Gastroesophageal sphincter (tissue), 4 donors: ENCODE data around the gene BCL6. TPM values are rescaled to one million over a fixed set of nuclear protein-coding genes. Genes with fewer than 3 reads are reported as not detected.

Experiments used
- ATAC-seq: fragments of 150-250 bp; one replicate; pipeline ENCODE4 v1.9.1; 2016; ENCODE audit warnings: mild to moderate bottlenecking, moderate library complexity
- H3K27ac ChIP-seq, 4 donors: fragments of 200-600 bp; sonication (generic) in 3 of 4; 1 replicate in 3 of 4; 2 replicates in 1 of 4; pipeline ENCODE4 v1.5.1; 2016 to 2019
- H3K27me3 ChIP-seq: fragments of 200-600 bp; sonication (generic); one replicate; pipeline ENCODE4 v1.5.1; 2019
- H3K36me3 ChIP-seq, 2 donors: fragments of 200-600 bp; sonication (generic); one replicate each; pipeline ENCODE4 v1.5.1; 2019; ENCODE audit warnings: control low read depth in 1 of 2
- H3K4me1 ChIP-seq, 3 donors: fragments of 200-600 bp; sonication (generic); 1 replicate in 2 of 3; 2 replicates in 1 of 3; pipeline ENCODE4 v1.5.1; 2016 to 2019; ENCODE audit warnings: control low read depth in 2 of 3
- H3K4me3 ChIP-seq, 2 donors: fragments of 200-600 bp; sonication (generic); one replicate each; pipeline ENCODE4 v1.5.1; 2019; ENCODE audit warnings: mild to moderate bottlenecking in 1 of 2, moderate library complexity in 1 of 2
- H3K9me3 ChIP-seq, 3 donors: fragments of 200-600 bp; sonication (generic); one replicate each; pipeline ENCODE4 v1.5.1; 2017 to 2019; ENCODE audit warnings: control low read depth in 2 of 3
- EP300 ChIP-seq: sonication (generic); formaldehyde crosslinking; IDR thresholded peaks from one replicate; pipeline ENCODE4 v1.6.1; 2017; ENCODE audit warnings: antibody characterized with exemption, mild to moderate bottlenecking
- POLR2A ChIP-seq, 2 donors: fragments of 450-650 bp; IDR thresholded peaks; one replicate each; pipeline ENCODE4 v1.6.1; 2017; ENCODE audit warnings: antibody characterized with exemption in 2 of 2, mild to moderate bottlenecking in 2 of 2, moderate library complexity in 1 of 2
- POLR2AphosphoS5 ChIP-seq: sonication (generic); formaldehyde crosslinking; IDR thresholded peaks from one replicate; pipeline ENCODE4 v1.6.1; 2017; ENCODE audit warnings: antibody characterized with exemption
- WGBS, 2 donors: methylation state at CpG; one replicate each; pipeline ENCODE4 v1.1.5; 2018; ENCODE audit warnings: low coverage in 1 of 2; 5-methylcytosine and 5-hydroxymethylcytosine counted together
- total RNA-seq, 4 donors: library from RNA; depleted of rRNA; stranded (reverse); fragments of >200 nt; gene quantifications; one replicate each; pipeline ENCODE4 v1.1.0, GENCODE V29; 2016
- TF ChIP-seq, protein P1 (sequence below), 4 experiments: fragments of 200-600 bp in 2 of 4; fragments of 450-650 bp in 2 of 4; sonication (generic) in 1 of 4; IDR thresholded peaks; one replicate each; pipeline ENCODE4 v1.5.1; 2017 to 2019; ENCODE audit warnings: antibody characterized with exemption in 4 of 4, mild to moderate bottlenecking in 2 of 4, moderate library complexity in 2 of 4

Gene BCL6
- total RNA-seq, 4 donors from 2014 or later, result 60.0 to 146 (median 115) TPM

- peak overlapping the region; percentile 21 to 41 for H3K4me3 ChIP-seq
These were observed 4.8 kb upstream of the BCL6 start for GRCh38 chr3:187750006-187750512.

GRCh38 chr3:187748050-187748481 lies 2.8 kb upstream of the BCL6 start:
- Histone ChIP-seq H3K27ac (peak overlapping the region; percentile 88 to 99 (median 96)), H3K9me3 (no peaks in the 10 kb centered on the region), H3K36me3 (no peaks in the 10 kb centered on the region), H3K4me3 (no peak overlapping the region), H3K27me3 (no peaks in the 10 kb centered on the region), H3K4me1 (peaks cover 0 to 56% (median 0%) of the 10 kb centered on the region in 3 donors)
- WGBS, 2 donors, result 21 to 40% methylated on average over 1 to 2 of the region's 2 CpGs
- ATAC-seq, result peak; percentile 26
- TF ChIP-seq, protein P1, sequence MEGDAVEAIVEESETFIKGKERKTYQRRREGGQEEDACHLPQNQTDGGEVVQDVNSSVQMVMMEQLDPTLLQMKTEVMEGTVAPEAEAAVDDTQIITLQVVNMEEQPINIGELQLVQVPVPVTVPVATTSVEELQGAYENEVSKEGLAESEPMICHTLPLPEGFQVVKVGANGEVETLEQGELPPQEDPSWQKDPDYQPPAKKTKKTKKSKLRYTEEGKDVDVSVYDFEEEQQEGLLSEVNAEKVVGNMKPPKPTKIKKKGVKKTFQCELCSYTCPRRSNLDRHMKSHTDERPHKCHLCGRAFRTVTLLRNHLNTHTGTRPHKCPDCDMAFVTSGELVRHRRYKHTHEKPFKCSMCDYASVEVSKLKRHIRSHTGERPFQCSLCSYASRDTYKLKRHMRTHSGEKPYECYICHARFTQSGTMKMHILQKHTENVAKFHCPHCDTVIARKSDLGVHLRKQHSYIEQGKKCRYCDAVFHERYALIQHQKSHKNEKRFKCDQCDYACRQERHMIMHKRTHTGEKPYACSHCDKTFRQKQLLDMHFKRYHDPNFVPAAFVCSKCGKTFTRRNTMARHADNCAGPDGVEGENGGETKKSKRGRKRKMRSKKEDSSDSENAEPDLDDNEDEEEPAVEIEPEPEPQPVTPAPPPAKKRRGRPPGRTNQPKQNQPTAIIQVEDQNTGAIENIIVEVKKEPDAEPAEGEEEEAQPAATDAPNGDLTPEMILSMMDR (IDR thresholded peaks at IDR 0.05), result peak; percentile 93 to 98 (median 96)
- TF ChIP-seq POLR2AphosphoS5, result peak; percentile 56
- TF ChIP-seq EP300, result no peak
- no peak for TF ChIP-seq POLR2A (IDR thresholded peaks at IDR 0.05)

More at GRCh38 chr3:187750006-187750512, 4.8 kb upstream of the BCL6 start:
- WGBS, 2 donors, result 5 to 22% methylated on average over 6 to 14 of the region's 14 CpGs
- no peak for TF ChIP-seq EP300
- no peak for TF ChIP-seq POLR2A (IDR thresholded peaks at IDR 0.05)
- TF ChIP-seq POLR2AphosphoS5, result no peak
- TF ChIP-seq, protein P1 (IDR thresholded peaks at IDR 0.05), result no peak
- Histone ChIP-seq H3K27me3 (no peaks in the 10 kb centered on the region), H3K9me3 (no peaks in the 10 kb centered on the region), H3K27ac (peak overlapping the region; percentile 88 to 99 (median 96)), H3K4me1 (peaks cover 0 to 53% (median 0%) of the 10 kb centered on the region in 3 donors), H3K36me3 (no peaks in the 10 kb centered on the region)
- ATAC-seq, result peak; percentile 39

GRCh38 chr3:187747506-187747905 lies 2.2 kb upstream of the BCL6 start:
- no peak for TF ChIP-seq POLR2AphosphoS5
- TF ChIP-seq POLR2A (IDR thresholded peaks at IDR 0.05), result no peak
- TF ChIP-seq, protein P1 (IDR thresholded peaks at IDR 0.05), result no peak
- no peak for TF ChIP-seq EP300
- Histone ChIP-seq H3K4me1 (peaks cover 0 to 62% (median 0%) of the 10 kb centered on the region in 3 donors), H3K27ac (peak overlapping the region; percentile 88 to 99 (median 96)), H3K9me3 (no peaks in the 10 kb centered on the region), H3K36me3 (no peaks in the 10 kb centered on the region), H3K27me3 (no peaks in the 10 kb centered on the region), H3K4me3 (no peak overlapping the region)
- WGBS, 2 donors, result 48 to 51% methylated on average over 5 of the region's 5 CpGs
- ATAC-seq, result no peak

DNA sequence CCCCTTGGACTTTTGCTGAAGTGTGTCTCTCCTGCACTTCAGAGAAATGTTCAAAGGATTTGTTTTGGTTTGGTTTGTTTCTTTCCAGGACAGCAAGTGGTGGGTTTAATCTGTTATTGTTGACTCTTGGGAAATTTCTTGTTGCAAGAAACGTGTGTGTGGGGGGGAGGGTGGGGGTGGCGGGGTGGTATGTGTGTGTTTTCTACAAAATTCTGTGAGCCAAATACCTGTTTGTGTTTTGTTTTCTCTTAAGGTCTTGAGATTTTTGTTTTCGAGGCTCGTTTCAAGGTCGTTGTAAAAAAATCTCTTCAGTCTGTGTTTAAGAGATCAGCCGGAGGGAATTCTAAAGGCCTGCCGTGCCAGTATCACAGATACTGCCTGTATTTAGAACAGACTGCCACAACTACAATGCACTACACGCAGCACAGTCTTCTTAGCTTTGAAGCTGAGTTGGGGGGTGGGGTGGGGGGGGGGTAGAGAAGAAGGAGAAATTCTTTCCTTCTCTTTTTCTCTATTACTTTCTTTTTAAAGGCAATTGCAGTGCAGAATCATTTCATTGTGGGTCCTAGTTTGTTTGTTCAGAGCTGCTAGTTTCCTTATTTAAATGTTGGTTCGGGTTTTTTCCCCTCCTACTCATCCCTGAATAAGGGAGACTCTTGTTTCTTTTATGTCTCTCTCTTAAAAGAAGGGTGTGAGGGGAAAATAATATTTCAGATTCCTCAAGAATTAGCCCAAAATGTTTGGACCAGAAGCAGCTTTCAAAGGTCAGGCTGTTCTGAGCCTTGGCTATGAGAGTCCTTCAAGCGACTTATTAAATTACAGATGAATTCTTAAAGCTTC lies 1.4 kb upstream of the BCL6 start:
- H3K9me3 ChIP-seq, result no peaks in the 10 kb centered on the region
- H3K4me3 ChIP-seq, result peak overlapping the region; percentile 61 to 68
- no peak for TF ChIP-seq POLR2A (IDR thresholded peaks at IDR 0.05)
- TF ChIP-seq, protein P1 (IDR thresholded peaks at IDR 0.05), result no peak
- no peaks in the 10 kb centered on the region for H3K27me3 ChIP-seq
- peaks cover 0 to 70% (median 0%) of the 10 kb centered on the region in 3 donors for H3K4me1 ChIP-seq
- ATAC-seq, result no peak
- 8 to 11% methylated on average over 10 of the region's 10 CpGs for WGBS, 2 donors
- H3K27ac ChIP-seq, result peak overlapping the region; percentile 88 to 99 (median 96)
- no peaks in the 10 kb centered on the region for H3K36me3 ChIP-seq
